Liver (tissue), 9 donors: Measurements from ENCODE around the gene TTC7B. TPM values are rescaled to one million over a fixed set of nuclear protein-coding genes. Genes with fewer than 3 reads are reported as not detected.

ENCODE experiments used
- DNase-seq: peaks from one replicate; pipeline ENCODE4 v3.0.0-alpha.2; 2017; ENCODE audit warnings: low spot score
- H3K27ac ChIP-seq, 2 donors: one replicate each; pipeline ENCODE4 v1.7.0; 2013; ENCODE audit warnings: inconsistent platforms in 2 of 2, low read length in 2 of 2, control low read depth in 1 of 2, low read depth in 1 of 2, mild to moderate bottlenecking in 1 of 2
- H3K27me3 ChIP-seq, 4 donors: one replicate each; pipeline versions ENCODE4 v1.6.1 to v1.7.0; 2013; ENCODE audit warnings: low read length in 3 of 4, inconsistent platforms in 1 of 4, mild to moderate bottlenecking in 1 of 4, moderate library complexity in 1 of 4; ENCODE audit not compliant: control insufficient read depth in 4 of 4, insufficient read depth in 4 of 4
- H3K36me3 ChIP-seq, 4 donors: one replicate each; pipeline versions ENCODE4 v1.6.1 to v1.7.0; 2013; ENCODE audit warnings: low read length in 3 of 4, mild to moderate bottlenecking in 3 of 4, low read depth in 1 of 4, moderate library complexity in 1 of 4; ENCODE audit not compliant: control insufficient read depth in 4 of 4, insufficient read depth in 3 of 4
- H3K4me1 ChIP-seq, 4 donors: one replicate each; pipeline versions ENCODE4 v1.6.1 to v1.7.0; 2013; ENCODE audit warnings: low read length in 3 of 4, mild to moderate bottlenecking in 3 of 4, moderate library complexity in 1 of 4; ENCODE audit not compliant: control insufficient read depth in 4 of 4, insufficient read depth in 4 of 4
- H3K4me3 ChIP-seq, 3 donors: one replicate each; pipeline versions ENCODE4 v1.6.1 to v1.7.0; 2013; ENCODE audit warnings: low read length in 3 of 3, control low read depth in 1 of 3, low read depth in 1 of 3, mild to moderate bottlenecking in 1 of 3
- H3K9ac ChIP-seq, 2 donors: one replicate each; pipeline ENCODE4 v1.7.0; 2013; ENCODE audit warnings: low read length in 2 of 2, mild to moderate bottlenecking in 2 of 2, moderate library complexity in 2 of 2, control low read depth in 1 of 2, low read depth in 1 of 2
- H3K9me3 ChIP-seq, 4 donors: one replicate each; pipeline versions ENCODE4 v1.6.1 to v1.7.0; 2013; ENCODE audit warnings: low read length in 3 of 4; ENCODE audit not compliant: control insufficient read depth in 4 of 4
- CTCF ChIP-seq: fragments of 150-350 bp; IDR thresholded peaks from 2 replicates; pipeline ENCODE4 v1.5.1; 2017; ENCODE audit warnings: improper control_type of control experiment, low read depth, low read length; ENCODE audit not compliant: missing input control
- EGR1 ChIP-seq, 2 donors: IDR thresholded peaks; 2 replicates each; pipeline ENCODE4 v1.6.1; 2016 to 2018; ENCODE audit warnings: antibody characterized with exemption in 2 of 2, low read depth in 2 of 2
- FOXA1 ChIP-seq: IDR thresholded peaks from 2 replicates; pipeline ENCODE4 v1.6.1; 2016; ENCODE audit warnings: antibody characterized with exemption
- FOXA2 ChIP-seq: IDR thresholded peaks from 2 replicates; pipeline ENCODE4 v1.6.1; 2016; ENCODE audit warnings: antibody characterized with exemption
- GABPA ChIP-seq, 2 donors: IDR thresholded peaks in 1 of 2; conservative IDR thresholded peaks in 1 of 2; 2 replicates each; pipeline ENCODE4 v1.6.1; 2016; ENCODE audit warnings: antibody characterized with exemption in 2 of 2, mild to moderate bottlenecking in 1 of 2, moderate library complexity in 1 of 2
- HNF4A ChIP-seq, 2 donors: conservative IDR thresholded peaks; 2 replicates each; pipeline ENCODE4 v1.6.1; 2016; ENCODE audit warnings: antibody characterized with exemption in 2 of 2, mild to moderate bottlenecking in 2 of 2
- HNF4G ChIP-seq: IDR thresholded peaks from 2 replicates; pipeline ENCODE4 v1.6.1; 2016; ENCODE audit warnings: antibody characterized with exemption
- JUND ChIP-seq, 2 donors: IDR thresholded peaks; 2 replicates each; pipeline ENCODE4 v1.6.1; 2016; ENCODE audit warnings: antibody characterized with exemption in 2 of 2
- NR2F2 ChIP-seq: IDR thresholded peaks from 2 replicates; pipeline ENCODE4 v1.6.1; 2016; ENCODE audit warnings: antibody characterized with exemption
- RAD21 ChIP-seq, 2 donors: IDR thresholded peaks; 2 replicates each; pipeline ENCODE4 v1.6.1; 2016; ENCODE audit warnings: antibody characterized with exemption in 2 of 2, mild to moderate bottlenecking in 2 of 2
- REST ChIP-seq: IDR thresholded peaks from 2 replicates; pipeline ENCODE4 v1.6.1; 2016; ENCODE audit warnings: antibody characterized with exemption, mild to moderate bottlenecking
- SP1 ChIP-seq: IDR thresholded peaks from 2 replicates; pipeline ENCODE4 v1.6.1; 2018; ENCODE audit warnings: antibody characterized with exemption, mild to moderate bottlenecking
- TAF1 ChIP-seq: conservative IDR thresholded peaks from 2 replicates; pipeline ENCODE4 v1.6.1; 2016; ENCODE audit warnings: antibody characterized with exemption, mild to moderate bottlenecking
- YY1 ChIP-seq: IDR thresholded peaks from 2 replicates; pipeline ENCODE4 v1.6.1; 2016; ENCODE audit warnings: antibody characterized with exemption, mild to moderate bottlenecking
- WGBS: extraction: QIAGEN DNeasy Blood & Tissue Kit; methylation state at CpG from one replicate; pipeline ENCODE4 v1.1.7; 2013; 5-methylcytosine and 5-hydroxymethylcytosine counted together
- polyA plus RNA-seq, 2 donors: library from polyadenylated mRNA; stranded (reverse) in 1 of 2; unstranded in 1 of 2; fragments of 200-250 nt in 1 of 2; fragments of >200 nt in 1 of 2; fragmentation: Nextera tagmentation in 1 of 2; extraction: Ambion mirVana in 1 of 2; gene quantifications; one replicate each; pipeline versions ENCODE4 v1.2.1 to v1.2.3, GENCODE V29; 2013 to 2015
- total RNA-seq, 2 donors: library from RNA; depleted of rRNA; stranded (reverse); fragments of >200 nt; gene quantifications; one replicate each; pipeline ENCODE4 v1.2.3, GENCODE V29; 2014
- TF ChIP-seq, protein P1 (sequence below): IDR thresholded peaks from 2 replicates; pipeline ENCODE4 v1.6.1; 2016; ENCODE audit warnings: antibody characterized with exemption
- donor health status: healthy.
- donor health status: healthy.
- donor health status: healthy.
- donor health status: healthy.
- donor health status: healthy.

The TTC7B gene
- total and polyA plus RNA-seq, 4 donors: 9.1 to 31.0 (median 12.5) TPM

GRCh38 chr14:90567991-90568390 lies 248.2 kb downstream of the TTC7B start (continued):
- TF ChIP-seq FOXA2 (no peak), HNF4G (no peak)

DNA sequence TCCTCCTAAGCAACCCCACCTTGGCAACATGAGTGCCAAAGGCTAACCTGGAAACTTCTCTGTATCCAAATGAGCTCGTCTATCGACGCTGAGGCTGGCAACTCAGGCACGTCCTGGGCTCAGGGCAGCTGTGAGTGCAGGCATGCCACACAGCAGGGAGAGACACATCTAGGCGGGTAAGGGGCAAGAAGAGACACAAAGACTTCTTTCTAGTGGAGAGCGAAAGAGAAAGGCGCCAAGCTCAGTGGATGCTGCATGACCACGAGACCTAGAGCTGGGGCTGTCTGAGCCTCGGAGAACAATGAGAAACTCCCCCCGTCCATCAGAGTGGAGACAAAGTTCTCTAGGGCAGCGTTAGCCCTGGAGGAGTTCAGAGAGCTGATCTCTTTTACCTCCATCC lies 249.0 kb downstream of the TTC7B start:
- WGBS: 94% methylated on average over 11 of the region's 11 CpGs
- Histone ChIP-seq H3K4me3 (no peak overlapping the region), H3K9me3 (no peaks in the 10 kb centered on the region), H3K27me3 (no peaks in the 10 kb centered on the region), H3K27ac (no peak overlapping the region), H3K36me3 (peaks cover 0 to 15% (median 3%) of the 10 kb centered on the region in 4 donors), H3K4me1 (no peaks in the 10 kb centered on the region), H3K9ac (no peak overlapping the region)
- TF ChIP-seq REST: no peak
- TF ChIP-seq FOXA1: no peak
- TF ChIP-seq EGR1 (IDR thresholded peaks at IDR 0.05; ENCODE audit: low read depth in 2 of 2): no peak
- TF ChIP-seq CTCF: no peak
- no peak for TF ChIP-seq YY1
- TF ChIP-seq GABPA (IDR thresholded peaks at IDR 0.05 in 1 of 2, conservative IDR thresholded peaks at IDR 0.05 in 1 of 2): no peak
- TF ChIP-seq, protein P1, sequence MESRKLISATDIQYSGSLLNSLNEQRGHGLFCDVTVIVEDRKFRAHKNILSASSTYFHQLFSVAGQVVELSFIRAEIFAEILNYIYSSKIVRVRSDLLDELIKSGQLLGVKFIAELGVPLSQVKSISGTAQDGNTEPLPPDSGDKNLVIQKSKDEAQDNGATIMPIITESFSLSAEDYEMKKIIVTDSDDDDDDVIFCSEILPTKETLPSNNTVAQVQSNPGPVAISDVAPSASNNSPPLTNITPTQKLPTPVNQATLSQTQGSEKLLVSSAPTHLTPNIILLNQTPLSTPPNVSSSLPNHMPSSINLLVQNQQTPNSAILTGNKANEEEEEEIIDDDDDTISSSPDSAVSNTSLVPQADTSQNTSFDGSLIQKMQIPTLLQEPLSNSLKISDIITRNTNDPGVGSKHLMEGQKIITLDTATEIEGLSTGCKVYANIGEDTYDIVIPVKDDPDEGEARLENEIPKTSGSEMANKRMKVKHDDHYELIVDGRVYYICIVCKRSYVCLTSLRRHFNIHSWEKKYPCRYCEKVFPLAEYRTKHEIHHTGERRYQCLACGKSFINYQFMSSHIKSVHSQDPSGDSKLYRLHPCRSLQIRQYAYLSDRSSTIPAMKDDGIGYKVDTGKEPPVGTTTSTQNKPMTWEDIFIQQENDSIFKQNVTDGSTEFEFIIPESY: no peak
- no peak for TF ChIP-seq TAF1
- TF ChIP-seq RAD21 (IDR thresholded peaks at IDR 0.05): no peak
- no peak for TF ChIP-seq SP1
- no peak for TF ChIP-seq JUND (IDR thresholded peaks at IDR 0.05)
- DNase-seq: no peak

- TF ChIP-seq HNF4A (conservative IDR thresholded peaks at IDR 0.05) (no peak), HNF4G (no peak), YY1 (no peak), FOXA1 (no peak), NR2F2 (no peak), JUND (IDR thresholded peaks at IDR 0.05) (no peak)
- WGBS: 100% methylated on average over 4 of the region's 4 CpGs
- no peak for DNase-seq
- Histone ChIP-seq H3K4me3 (no peak overlapping the region), H3K27me3 (no peaks in the 10 kb centered on the region), H3K27ac (no peak overlapping the region), H3K9ac (no peak overlapping the region), H3K4me1 (no peaks in the 10 kb centered on the region), H3K36me3 (peaks cover 0 to 12% (median 3%) of the 10 kb centered on the region in 4 donors), H3K9me3 (no peaks in the 10 kb centered on the region)
Measured at GRCh38 chr14:90566481-90566880, 249.7 kb downstream of the TTC7B start.
